Astrocyte of the hippocampus (primary cell): ENCODE results near the gene UBTD1.
A peak's percentile ranks its signal among the peaks of the same experiment; 100 is the strongest.
"Not testable (repeated sequence)": the region's sequence is repeated elsewhere in the genome, so short reads cannot be mapped to it uniquely, and the experiment has no call there.

Experiments used
- DNase-seq: peaks from one replicate; pipeline ENCODE4 v3.0.0; 2011; ENCODE audit warnings: low read depth, low spot score

UBTD1 gene, protein sequence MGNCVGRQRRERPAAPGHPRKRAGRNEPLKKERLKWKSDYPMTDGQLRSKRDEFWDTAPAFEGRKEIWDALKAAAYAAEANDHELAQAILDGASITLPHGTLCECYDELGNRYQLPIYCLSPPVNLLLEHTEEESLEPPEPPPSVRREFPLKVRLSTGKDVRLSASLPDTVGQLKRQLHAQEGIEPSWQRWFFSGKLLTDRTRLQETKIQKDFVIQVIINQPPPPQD

DNA sequence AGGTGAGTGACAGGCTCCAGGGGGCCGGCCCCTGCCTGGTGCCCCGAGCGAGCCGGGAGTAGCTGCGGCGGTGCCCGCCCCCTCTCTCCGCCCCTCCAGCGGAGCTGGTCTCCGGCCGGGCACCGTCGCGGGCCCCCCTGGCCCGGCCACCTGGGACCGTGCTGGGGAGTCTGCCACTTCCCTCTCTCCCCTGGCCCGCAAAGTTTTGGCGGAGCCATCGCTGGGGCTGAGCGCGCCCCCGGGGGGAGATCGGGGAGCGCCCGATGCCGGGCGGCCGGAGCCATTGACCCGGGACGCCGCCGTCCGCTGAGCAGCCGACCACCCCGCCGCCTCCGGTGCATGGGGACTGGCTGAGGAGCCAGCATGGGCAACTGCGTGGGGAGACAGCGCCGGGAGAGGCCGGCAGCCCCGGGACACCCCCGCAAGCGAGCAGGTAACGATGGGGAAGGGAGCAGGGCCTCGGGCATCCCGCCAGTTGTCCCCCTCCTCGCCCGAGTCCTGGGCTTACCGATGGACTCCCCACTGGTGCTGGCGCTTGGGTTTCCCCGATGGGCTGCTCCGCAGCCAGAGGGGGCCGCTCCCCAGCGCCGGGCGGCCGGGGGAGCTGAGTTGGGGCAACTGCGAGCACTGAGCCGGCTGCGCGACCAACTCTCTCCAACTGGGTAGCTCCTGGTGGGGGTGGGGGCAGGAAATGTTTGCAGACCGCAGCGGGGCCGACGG is at the start of gene UBTD1:
Gene UBTD1, plus strand, starts transcription at position 84 of the 720 bp plus-strand sequence. Its CDS starts 280 bp downstream, at position 364.
- no peak for DNase-seq

- DNase-seq: no peak
Measured at GRCh38 chr10:97450828-97451227, 47.9 kb upstream of the UBTD1 start.

GRCh38 chr10:97451605-97452004 is 47.1 kb upstream of the UBTD1 start:
- DNase-seq: no peak

GRCh38 chr10:97452352-97452751 is 46.4 kb upstream of the UBTD1 start:
- DNase-seq: no peak

DNA sequence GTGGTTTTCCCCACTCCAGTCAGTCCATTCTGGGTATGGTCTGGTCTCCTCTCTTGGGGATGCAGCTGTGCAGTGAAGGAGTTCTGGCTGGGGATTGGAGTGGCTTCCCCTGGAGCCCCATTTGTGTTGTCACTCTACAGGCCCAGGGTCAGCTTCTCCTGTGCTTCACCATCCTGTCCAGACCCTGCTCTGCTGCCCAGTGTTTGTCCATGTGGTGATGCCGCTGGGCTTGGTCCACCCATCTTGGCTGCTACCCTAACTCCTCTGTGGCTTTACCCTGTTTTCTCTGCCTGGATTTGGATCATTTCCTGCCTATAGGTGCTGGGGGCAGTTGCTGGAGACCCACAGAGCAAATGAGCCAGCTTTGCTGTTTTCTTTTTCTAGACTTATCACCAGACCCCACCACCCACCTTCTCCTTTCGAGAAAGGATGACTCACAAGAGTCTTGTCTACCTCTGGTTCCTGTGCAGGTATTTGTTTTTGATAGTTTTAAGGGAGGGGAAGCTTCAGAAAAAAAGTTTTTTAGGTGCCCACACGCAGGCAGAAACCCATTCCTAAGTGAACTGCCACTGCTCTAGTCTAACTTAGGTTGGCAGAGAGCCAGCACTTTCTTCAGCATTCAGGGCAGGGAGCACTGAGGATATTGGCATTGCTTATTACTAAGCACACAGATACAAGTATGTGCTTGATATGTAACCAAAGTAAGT is 44.2 kb upstream of the UBTD1 start:
- DNase-seq: peak; percentile 57

DNA sequence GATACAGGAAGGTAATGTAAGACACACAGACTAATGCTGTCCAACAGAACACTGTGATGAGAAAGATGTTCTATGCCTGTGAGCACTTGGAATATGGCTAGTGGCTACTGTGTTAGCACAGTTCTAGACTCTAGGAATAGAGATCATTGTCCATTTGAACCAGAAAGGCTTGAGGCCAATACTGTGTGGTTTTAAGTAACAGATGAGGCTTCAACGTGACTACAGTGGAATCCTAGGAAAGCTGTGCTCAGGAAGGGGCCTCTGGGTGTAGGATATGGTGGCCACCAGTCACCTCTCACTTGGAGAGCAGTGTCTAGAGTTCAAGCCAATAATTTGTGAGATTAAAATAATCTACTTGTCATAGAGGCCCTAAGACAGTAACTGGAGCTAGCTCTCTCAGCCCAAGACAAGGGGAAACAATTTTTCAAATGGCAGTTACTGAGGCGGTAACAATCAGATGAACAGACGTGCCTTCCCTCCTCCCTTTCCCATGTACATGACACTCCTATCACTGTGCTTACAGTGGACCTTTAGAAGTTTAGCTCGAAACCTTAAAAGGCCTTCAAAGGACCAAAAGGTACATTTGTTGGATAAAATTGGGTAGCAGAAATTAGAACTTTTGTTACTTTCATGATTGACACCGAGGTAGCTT is 42.6 kb upstream of the UBTD1 start:
- peak; percentile 30 for DNase-seq

- DNase-seq: no peak
Measured at GRCh38 chr10:97456686-97457065, 42.0 kb upstream of the UBTD1 start.

DNA sequence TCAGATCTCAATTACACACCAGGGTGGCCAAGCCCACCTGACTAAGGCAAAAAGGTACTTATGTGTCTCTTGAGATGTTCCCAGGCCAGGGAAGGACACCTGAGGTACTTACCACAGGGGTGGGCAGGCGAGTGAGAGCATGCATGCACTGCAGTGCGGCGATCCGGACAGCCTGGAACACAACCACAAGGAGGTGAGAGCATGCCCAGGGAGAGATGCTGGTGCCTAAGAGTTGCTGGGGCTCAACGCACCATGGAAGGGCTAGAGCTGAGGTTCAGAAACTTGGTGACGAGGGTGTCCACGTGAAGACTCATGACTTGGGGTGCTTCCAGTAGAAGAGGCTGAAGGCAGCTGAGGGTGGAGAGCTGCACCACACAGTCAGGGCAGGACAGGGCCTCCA is 39.6 kb upstream of the UBTD1 start:
- no peak for DNase-seq

GRCh38 chr10:97459933-97460332 is 38.8 kb upstream of the UBTD1 start:
- DNase-seq: no peak

DNA sequence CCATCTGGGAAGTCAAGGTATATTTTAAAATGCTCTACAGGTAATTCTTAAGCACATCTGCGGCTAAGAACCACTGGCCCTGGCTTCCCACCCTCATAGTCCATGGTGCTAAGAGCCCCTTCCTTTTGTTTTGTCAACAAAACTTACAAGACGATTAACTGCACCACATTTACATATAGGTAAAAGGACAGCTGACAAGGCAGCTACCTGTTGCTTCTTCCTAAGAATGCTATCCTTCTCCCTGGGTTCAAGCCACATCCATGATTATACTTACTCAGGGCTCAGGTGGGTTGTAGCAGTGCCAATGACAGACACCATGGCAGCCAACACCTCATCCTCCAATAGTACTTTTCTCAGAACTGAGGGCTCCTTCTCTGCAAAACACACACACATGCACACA is 36.4 kb upstream of the UBTD1 start:
- DNase-seq: no peak

- peak; percentile 75 for DNase-seq
Measured at GRCh38 chr10:97463363-97464132, 35.2 kb upstream of the UBTD1 start.

- DNase-seq: no peak
Measured at GRCh38 chr10:97464226-97464625, 34.5 kb upstream of the UBTD1 start.

DNA sequence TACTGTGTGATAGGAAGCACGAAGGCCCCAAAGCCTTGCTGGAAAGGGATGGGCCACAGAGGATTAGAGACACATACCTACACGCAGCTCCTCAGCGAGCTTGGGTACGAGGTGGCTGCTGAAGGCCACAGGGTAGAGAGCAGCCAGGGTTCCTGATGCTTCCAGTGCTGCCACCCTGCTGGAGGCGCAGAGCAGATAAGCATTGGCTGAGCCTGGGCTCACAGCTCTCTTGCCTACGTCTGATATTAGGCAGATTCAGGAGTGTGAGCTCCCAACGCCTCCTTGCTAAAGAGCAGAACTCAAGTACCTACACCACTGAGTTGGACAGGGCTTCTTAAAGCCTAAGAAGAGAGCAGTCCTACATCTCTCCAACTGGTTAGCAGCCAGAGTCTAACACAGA is 32.7 kb upstream of the UBTD1 start:
- no peak for DNase-seq

GRCh38 chr10:97466755-97467154 is 32.0 kb upstream of the UBTD1 start:
- peak; percentile 51 for DNase-seq

DNA sequence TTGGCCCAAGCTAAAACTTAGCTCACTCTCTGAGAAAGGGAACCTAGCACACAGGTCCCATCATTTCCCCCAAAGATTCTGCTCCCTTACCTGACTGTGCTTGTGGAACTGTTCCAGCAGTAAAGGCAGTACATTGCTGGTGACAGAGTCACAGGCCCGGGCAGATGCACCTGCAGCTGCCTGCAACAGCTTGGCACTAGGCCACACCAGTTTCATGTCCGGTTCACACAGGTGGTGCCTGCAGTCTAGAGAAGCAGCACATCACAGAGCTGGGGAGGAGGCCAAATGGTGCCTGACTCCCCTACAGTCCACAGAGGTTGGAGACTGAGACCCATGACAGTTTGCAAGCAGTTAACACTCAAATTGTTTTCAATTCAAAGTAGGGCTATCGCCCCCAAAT is 30.6 kb upstream of the UBTD1 start:
- DNase-seq: no peak

- DNase-seq: not testable (repeated sequence)
Measured at GRCh38 chr10:97468781-97469180, 29.9 kb upstream of the UBTD1 start.

GRCh38 chr10:97474918-97475317 is 23.8 kb upstream of the UBTD1 start:
- DNase-seq: no peak

DNA sequence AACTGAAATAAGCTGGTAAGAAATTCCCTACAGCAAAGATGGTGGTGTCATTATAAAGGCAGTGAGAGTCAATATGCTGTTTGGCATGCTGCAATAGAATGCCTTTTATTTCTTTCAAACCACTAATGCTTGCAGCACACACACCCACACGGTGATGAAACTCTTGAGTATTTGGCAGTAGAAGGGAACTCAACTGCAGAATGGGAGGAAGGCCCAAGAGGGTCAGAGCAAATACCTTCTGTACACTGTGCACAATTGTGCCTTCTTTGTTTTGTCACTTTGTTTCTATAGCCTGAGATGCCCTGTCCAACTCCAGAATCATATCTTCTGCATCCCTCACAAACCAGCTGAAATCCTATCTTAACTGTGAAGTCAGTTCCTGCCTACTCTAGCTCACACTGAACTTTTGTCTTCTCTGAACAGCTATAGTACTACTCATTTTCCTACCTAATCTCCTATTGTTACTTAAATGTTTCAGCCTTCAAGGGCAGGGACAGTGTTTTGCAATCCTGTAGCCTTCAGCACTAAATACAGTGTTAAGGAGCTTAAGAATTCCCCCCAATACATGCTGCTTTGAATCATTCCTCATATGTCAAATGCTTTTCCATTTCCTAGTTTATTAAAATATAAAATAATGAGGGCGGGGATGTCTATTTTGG is 22.7 kb upstream of the UBTD1 start:
- DNase-seq: peak; percentile 79

DNA sequence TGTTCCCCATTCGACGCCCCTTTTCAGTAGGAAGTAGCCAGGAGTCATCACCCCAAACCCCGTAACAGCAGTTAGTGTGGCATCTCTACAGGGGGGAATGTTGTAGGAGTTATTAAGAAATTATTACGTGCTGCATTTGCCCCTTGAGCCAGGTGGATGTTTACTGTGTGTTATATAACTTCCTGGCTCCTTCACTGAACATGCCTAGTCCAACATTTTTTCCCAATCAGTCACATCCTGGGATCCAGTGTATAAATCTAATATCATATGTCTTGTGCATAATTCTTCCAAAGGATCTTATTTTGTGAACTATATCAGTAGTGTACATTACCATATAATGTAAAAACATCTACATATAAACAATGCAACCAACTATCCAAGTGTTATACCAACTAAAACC is 19.3 kb upstream of the UBTD1 start:
- DNase-seq: not testable (repeated sequence)

GRCh38 chr10:97479939-97480338 is 18.8 kb upstream of the UBTD1 start:
- DNase-seq: peak; percentile 83

GRCh38 chr10:97481071-97481470 is 17.7 kb upstream of the UBTD1 start:
- no peak for DNase-seq
